Epithelial cell of proximal tubule (primary cell): ENCODE data around the gene PHF21B. TPM values are rescaled to one million over a fixed set of nuclear protein-coding genes. Genes with fewer than 3 reads are reported as not detected.

Source experiments
- DNase-seq: peaks from one replicate; pipeline ENCODE4 v3.0.0-alpha.2; 2011; ENCODE audit warnings: low read depth
- H3K4me3 ChIP-seq: 2 replicates; pipeline ENCODE4 v1.5.1; 2011; ENCODE audit warnings: low read depth, mild to moderate bottlenecking, low read length
- total RNA-seq: library from RNA; depleted of rRNA; stranded (reverse); fragments of >200 nt; gene quantifications from 2 replicates; pipeline ENCODE4 v1.2.3, GENCODE V29; 2015
- TF ChIP-seq, protein P1 (sequence below): conservative IDR thresholded peaks from 2 replicates; pipeline ENCODE4 v1.5.1; 2012; ENCODE audit warnings: low read depth, mild to moderate bottlenecking, low read length

Gene PHF21B
- total RNA-seq, 1 donor from 2014 or later: 2.0 TPM

DNA sequence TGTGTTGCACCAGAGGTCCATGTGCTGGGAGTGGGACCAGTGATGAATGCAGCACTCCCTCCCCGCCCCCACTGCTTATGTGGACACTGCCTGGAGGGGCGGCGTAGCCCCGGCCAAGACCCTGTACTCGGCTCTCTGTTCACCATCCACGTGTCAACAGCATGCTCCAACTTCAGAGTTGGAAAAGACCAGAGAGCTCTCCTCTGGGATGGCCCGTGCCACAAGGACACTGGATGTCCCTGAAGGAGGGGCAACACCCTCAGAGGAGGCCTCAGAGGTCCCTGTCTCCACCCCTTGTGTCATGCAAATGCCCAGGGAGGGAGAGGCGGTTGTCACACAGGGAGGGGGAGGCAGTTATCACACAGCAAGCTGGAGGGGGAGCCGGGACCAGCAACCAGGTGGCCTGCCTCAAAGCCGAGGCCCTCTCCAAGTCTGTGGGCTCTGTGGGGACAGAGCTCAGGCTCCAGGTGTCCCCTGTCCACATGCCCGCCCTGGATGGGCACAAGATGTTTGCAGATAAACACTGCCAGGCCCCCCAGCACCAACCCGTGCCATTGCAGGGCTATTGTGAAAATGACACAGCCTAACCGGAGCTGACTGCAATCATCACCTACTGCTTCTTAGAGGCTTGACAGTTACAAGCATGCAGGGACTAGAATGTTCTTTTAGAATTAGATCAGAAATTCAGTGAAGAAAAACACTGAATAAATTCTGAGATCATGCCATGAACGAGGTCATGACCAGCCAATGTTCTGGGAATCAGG is 121.1 kb downstream of the PHF21B start:
- no peak for DNase-seq
- no peak overlapping the region for H3K4me3 ChIP-seq

DNA sequence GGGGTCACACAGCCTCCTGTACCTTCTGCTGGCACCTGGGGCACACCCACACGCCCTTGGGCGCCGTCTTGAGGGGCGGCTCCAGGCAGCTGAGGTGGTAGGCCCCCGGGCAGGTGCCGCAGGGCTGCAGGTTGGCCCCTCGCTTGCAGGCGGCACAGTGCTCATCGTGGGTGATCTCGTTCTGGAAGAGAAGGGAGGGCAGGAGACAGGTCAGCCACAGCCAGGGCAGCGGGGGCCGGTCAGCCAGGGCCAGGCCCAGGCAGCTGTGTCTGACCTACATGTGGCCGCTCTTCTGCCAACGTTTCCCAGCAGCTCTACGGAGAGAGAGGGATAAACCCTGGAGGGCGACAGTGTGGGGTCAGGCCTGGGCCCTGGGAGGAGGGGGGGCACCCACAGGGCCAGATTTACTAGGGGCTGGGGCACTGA is 121.9 kb downstream of the PHF21B start:
- DNase-seq: no peak
- no peak overlapping the region for H3K4me3 ChIP-seq
- TF ChIP-seq, protein P1, sequence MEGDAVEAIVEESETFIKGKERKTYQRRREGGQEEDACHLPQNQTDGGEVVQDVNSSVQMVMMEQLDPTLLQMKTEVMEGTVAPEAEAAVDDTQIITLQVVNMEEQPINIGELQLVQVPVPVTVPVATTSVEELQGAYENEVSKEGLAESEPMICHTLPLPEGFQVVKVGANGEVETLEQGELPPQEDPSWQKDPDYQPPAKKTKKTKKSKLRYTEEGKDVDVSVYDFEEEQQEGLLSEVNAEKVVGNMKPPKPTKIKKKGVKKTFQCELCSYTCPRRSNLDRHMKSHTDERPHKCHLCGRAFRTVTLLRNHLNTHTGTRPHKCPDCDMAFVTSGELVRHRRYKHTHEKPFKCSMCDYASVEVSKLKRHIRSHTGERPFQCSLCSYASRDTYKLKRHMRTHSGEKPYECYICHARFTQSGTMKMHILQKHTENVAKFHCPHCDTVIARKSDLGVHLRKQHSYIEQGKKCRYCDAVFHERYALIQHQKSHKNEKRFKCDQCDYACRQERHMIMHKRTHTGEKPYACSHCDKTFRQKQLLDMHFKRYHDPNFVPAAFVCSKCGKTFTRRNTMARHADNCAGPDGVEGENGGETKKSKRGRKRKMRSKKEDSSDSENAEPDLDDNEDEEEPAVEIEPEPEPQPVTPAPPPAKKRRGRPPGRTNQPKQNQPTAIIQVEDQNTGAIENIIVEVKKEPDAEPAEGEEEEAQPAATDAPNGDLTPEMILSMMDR: no peak

More for the DNA sequence above, 121.1 kb downstream of the PHF21B start:
- TF ChIP-seq, protein P1: no peak

DNA sequence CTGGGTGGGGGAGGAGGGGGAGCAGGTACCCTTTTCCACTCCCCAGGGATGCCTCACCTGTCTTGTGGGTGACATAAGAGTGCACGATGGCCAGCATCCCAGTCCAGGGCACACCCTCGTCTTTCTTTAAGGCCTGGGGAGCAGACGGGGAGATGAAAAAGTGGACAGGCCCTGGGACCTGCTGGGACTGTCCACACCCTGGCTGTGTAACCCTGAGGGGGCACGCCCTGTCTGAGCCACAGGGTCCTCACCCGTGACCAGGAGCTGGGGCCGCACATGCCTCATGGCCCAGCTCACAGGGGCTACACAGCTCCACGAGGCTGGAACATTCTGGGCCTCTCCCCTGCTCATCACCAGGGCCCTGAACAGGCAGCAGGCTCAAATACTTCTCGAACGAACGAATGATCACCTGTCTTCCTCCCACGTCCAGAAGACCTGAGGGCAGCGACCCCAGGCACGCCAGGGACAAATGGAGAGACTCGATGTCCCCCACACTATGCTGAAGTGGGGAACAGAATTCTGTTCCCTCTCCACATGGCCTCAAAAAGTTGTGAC is 123.9 kb downstream of the PHF21B start:
- no peak overlapping the region for H3K4me3 ChIP-seq
- DNase-seq: no peak
- TF ChIP-seq, protein P1: no peak

DNA sequence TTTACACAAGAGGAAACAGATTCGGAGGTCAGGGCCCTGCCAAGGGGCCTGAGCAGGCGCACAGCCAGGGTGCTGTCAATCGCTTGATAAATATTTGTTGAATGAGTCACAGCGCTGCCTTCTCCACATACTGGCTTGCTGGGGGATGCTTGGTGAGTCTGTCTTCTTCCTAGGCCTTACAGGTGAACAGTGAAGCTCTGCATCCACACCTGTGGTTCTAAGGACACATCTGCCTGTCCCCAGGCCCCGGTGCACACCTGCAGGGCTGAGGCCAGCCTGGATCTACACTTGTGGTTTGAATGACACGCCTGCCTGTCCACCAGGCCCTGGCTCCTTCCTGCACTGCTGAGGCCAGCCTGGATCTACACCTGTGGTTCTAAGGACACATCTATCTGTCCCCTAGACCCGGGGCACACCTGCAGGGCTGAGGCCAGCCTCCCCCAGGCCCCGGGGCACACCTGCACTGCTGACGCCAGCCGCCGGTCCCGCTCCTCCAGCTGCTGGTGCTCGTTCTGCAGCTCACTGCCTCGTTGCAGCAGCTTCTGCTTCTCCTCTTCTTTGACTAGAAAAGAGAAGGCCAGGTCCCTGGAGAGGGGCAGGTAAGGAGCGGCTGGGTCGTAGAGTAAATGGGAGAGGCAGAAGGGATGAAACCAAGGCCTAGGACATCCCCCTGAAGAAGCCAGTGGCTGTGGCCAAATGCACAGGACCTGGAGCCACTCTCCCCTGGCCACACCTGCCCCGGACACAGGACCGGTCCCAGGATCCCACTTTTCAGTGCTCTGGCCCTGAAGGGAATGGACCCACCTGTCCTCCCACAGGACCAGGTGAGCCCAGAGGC is 124.6 kb downstream of the PHF21B start:
- no peak for DNase-seq
- TF ChIP-seq, protein P1: no peak
- no peak overlapping the region for H3K4me3 ChIP-seq

DNA sequence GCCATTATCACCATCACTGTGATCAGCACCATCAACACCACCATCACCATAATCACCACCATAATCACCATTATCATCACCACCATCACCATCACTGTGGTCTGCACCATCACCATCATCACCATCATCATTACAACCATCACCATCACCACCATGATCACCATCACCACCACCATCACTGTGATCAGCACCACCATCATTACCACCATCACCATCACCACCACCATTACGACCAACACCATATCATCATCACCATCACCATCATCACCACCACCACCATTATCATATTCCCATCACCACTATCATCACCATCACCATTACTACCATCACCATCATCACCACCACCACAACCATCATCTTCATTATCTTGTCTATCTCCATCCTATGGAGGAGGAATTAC is 125.2 kb downstream of the PHF21B start:
- TF ChIP-seq, protein P1: no peak
- DNase-seq: no peak
- no peak overlapping the region for H3K4me3 ChIP-seq

DNA sequence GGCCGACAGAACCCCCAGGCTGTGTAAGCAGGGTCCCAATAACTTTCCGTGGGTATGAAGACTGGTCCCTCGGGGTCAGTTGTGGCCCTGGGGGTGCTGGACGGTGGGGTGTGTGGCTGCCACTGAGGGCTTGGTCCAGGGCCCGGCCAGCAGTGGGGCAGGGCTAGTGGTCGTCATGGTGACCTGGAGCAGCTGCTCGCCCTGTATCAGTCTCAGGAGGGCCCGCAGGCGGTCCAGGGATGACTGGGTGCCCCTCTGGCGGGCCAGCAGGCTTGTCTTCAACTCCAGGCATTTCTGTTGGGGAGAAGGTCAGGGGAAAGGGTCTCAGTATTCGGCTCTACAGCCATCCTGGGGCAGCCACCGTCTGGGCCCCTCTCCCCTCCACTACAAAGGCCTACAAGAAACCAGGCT is 126.8 kb downstream of the PHF21B start:
- H3K4me3 ChIP-seq: no peak overlapping the region
- no peak for DNase-seq
- TF ChIP-seq, protein P1: no peak
